Keratinocyte (primary cell): ENCODE measurements around the gene DOK6. TPM values are rescaled to one million over a fixed set of nuclear protein-coding genes. Genes with fewer than 3 reads are reported as not detected.

ENCODE experiments used
- DNase-seq: peaks from one replicate; pipeline ENCODE4 v3.0.0-alpha.2; 2011; ENCODE audit warnings: low read depth, missing footprints, low spot score
- FAIRE-seq: peaks from 2 replicates; lab custom pipeline; 2011; peaks lifted over from hg19 to GRCh38; lab: Jason Lieb, UNC
- H2AFZ ChIP-seq: 2 replicates; pipeline ENCODE4 v1.6.0; 2012; ENCODE audit warnings: low read length, control low read depth, inconsistent platforms; ENCODE audit not compliant: control insufficient read depth
- H3K27ac ChIP-seq: 2 replicates; pipeline ENCODE4 v1.5.1; 2011; ENCODE audit warnings: low read length; ENCODE audit not compliant: control insufficient read depth, insufficient read depth
- H3K27me3 ChIP-seq: 3 replicates; pipeline ENCODE4 v1.6.0; 2011; ENCODE audit warnings: low read length; ENCODE audit not compliant: control insufficient read depth, insufficient read depth; ENCODE audit errors: extremely low read depth
- H3K36me3 ChIP-seq, 2 experiments: 2 replicates in 1 of 2; 3 replicates in 1 of 2; pipeline ENCODE4 v1.5.1; 2011; ENCODE audit warnings: low read length in 2 of 2, mild to moderate bottlenecking in 1 of 2; ENCODE audit not compliant: control insufficient read depth in 2 of 2, insufficient read depth in 2 of 2; ENCODE audit errors: extremely low read depth in 1 of 2
- H3K4me1 ChIP-seq: 3 replicates; pipeline ENCODE4 v1.5.1; 2011; ENCODE audit warnings: low read length; ENCODE audit not compliant: control insufficient read depth, insufficient read depth; ENCODE audit errors: extremely low read depth
- H3K4me2 ChIP-seq: 3 replicates; pipeline ENCODE4 v1.6.0; 2011; ENCODE audit warnings: low read depth, low read length; ENCODE audit not compliant: control insufficient read depth, insufficient read depth; ENCODE audit errors: extremely low read depth
- H3K4me3 ChIP-seq, 3 experiments: fragments of 200-600 bp in 1 of 3; sonication (generic) in 1 of 3; 2 replicates in 2 of 3; 3 replicates in 1 of 3; pipeline ENCODE4 v1.5.1; 2011 to 2016; ENCODE audit warnings: low read length in 3 of 3, mild to moderate bottlenecking in 3 of 3, control low read depth in 2 of 3, inconsistent platforms in 1 of 3, low read depth in 1 of 3, mixed read lengths in 1 of 3, mixed run types in 1 of 3, moderate library complexity in 1 of 3; ENCODE audit not compliant: control insufficient read depth in 2 of 3, insufficient read depth in 2 of 3; ENCODE audit errors: extremely low read depth in 1 of 3
- H3K79me2 ChIP-seq: 2 replicates; pipeline ENCODE4 v1.6.0; 2012; ENCODE audit warnings: low read length; ENCODE audit not compliant: control insufficient read depth, insufficient read depth
- H3K9ac ChIP-seq: 3 replicates; pipeline ENCODE4 v1.6.0; 2011; ENCODE audit warnings: low read length; ENCODE audit not compliant: control insufficient read depth, insufficient read depth; ENCODE audit errors: extremely low read depth
- H3K9me1 ChIP-seq: 3 replicates; pipeline ENCODE4 v1.6.0; 2011; ENCODE audit warnings: low read length; ENCODE audit not compliant: control insufficient read depth, insufficient read depth; ENCODE audit errors: extremely low read depth
- H3K9me3 ChIP-seq: 2 replicates; pipeline ENCODE4 v1.5.1; 2012; ENCODE audit warnings: low read depth, low read length; ENCODE audit not compliant: control insufficient read depth
- H4K20me1 ChIP-seq: 3 replicates; pipeline ENCODE4 v1.6.0; 2011; ENCODE audit warnings: low read length; ENCODE audit not compliant: control insufficient read depth, insufficient read depth; ENCODE audit errors: extremely low read depth
- CTCF ChIP-seq, 3 experiments: IDR thresholded peaks in 1 of 3; conservative IDR thresholded peaks in 1 of 3; optimal IDR thresholded peaks in 1 of 3; 2 replicates in 2 of 3; 3 replicates in 1 of 3; pipeline versions ENCODE3 to v1.5.1; 2011; ENCODE audit warnings: low read length in 3 of 3, mild to moderate bottlenecking in 3 of 3, moderate library complexity in 2 of 3, control low read depth in 1 of 3, inconsistent platforms in 1 of 3; ENCODE audit not compliant: insufficient read depth in 2 of 3; ENCODE audit errors: extremely low read depth in 1 of 3
- EZH2 ChIP-seq: IDR thresholded peaks from one replicate; pipeline ENCODE4 v1.6.1; 2012; ENCODE audit warnings: inconsistent platforms, mild to moderate bottlenecking, low read length, moderate library complexity
- dilution Hi-C: fragments of 300-500 bp; cut with MboI; formaldehyde crosslinking; loops from one replicate; pipeline ENCODE4 v1.7.0; 2020; ENCODE audit warnings: low sequenced_read_pairs; ENCODE audit not compliant: extremely low pct_ligation_motif_present
- polyA plus RNA-seq, 5 experiments: library from polyadenylated mRNA; depleted of rRNA in 3 of 5; stranded (reverse) in 3 of 5; stranded (forward) in 1 of 5; unstranded in 1 of 5; fragments of >200 nt; gene quantifications; 1 replicate in 1 of 5; 2 replicates in 3 of 5; 3 replicates in 1 of 5; pipeline versions ENCODE4 v1.2.1 to v1.2.3, GENCODE V29; 2011 to 2012; ENCODE audit warnings: missing spikeins in 2 of 5, low read depth in 1 of 5, low replicate concordance in 1 of 5

The DOK6 gene
- polyA plus RNA-seq, 1 donor (not counting 4 experiments of a cell fraction or from before 2014, with no cell fraction given) = not detected

DNA sequence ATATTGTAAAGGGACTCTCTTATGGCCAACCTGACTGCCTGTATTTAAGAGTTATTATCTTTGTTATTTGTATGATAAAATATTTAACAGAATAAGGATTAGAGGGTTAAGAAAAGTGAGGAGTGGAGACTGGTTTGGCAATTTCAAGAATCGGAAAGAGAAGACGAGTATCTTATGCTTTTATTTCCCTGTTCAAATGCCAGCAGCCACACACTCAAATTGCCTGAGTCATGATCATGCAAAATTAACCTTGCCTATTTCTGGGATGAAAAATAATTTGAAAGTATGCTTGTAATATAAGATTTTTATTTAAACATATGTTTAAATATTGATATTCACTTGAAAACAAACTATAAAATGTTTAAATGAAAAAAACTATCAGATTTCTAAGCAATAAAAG is 358.4 kb downstream of the DOK6 start:
- no peaks in the 10 kb centered on the region for H3K4me1 ChIP-seq
- FAIRE-seq (no peak), DNase-seq (no peak)
- H3K9me3 ChIP-seq = no peaks in the 10 kb centered on the region
- H3K4me2 ChIP-seq = no peak overlapping the region
- no peak overlapping the region for H3K27ac ChIP-seq
- no peak overlapping the region for H3K9ac ChIP-seq
- no peak overlapping the region for H3K4me3 ChIP-seq
- H3K79me2 ChIP-seq = no peaks in the 10 kb centered on the region
- no peak for TF ChIP-seq CTCF (optimal IDR thresholded peaks at IDR 0.05 in 1 of 3, IDR thresholded peaks at IDR 0.05 in 1 of 3, conservative IDR thresholded peaks at IDR 0.05 in 1 of 3; ENCODE audit: extremely low read depth in 1 of 3, insufficient read depth in 2 of 3, low read length in 3 of 3)
- TF ChIP-seq EZH2 = no peak
- no peaks in the 10 kb centered on the region for H3K36me3 ChIP-seq
- no peak overlapping the region for H2AFZ ChIP-seq
- H3K27me3 ChIP-seq = no peaks in the 10 kb centered on the region
- H4K20me1 ChIP-seq = no peaks in the 10 kb centered on the region
- no peaks in the 10 kb centered on the region for H3K9me1 ChIP-seq
- dilution Hi-C loops = no loop called here

DNA sequence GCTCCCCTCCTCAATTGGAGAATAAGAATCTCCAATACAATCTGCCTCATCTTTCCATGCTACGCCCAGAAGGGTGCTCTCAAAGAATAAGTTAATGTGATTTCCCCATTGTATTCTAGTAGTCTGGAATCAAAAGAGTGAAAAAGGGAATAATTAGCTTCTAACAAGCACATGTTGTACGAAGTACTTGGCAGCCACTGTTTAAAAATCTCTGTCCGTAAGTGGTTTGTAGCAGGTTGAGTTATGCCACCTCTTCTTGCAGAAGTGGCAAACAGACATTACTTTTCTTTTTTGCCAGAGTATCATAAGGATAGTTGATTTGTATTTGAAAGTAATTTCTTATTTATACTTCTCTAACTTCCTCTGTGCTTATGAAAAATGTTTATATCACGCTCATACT is 362.3 kb downstream of the DOK6 start:
- Histone ChIP-seq H4K20me1 (no peaks in the 10 kb centered on the region), H3K27me3 (no peaks in the 10 kb centered on the region), H3K4me2 (no peak overlapping the region), H3K79me2 (no peaks in the 10 kb centered on the region), H3K9me1 (no peaks in the 10 kb centered on the region), H3K27ac (no peak overlapping the region), H2AFZ (no peak overlapping the region), H3K9me3 (no peaks in the 10 kb centered on the region), H3K4me3 (no peak overlapping the region), H3K9ac (no peak overlapping the region), H3K36me3 (no peaks in the 10 kb centered on the region), H3K4me1 (no peaks in the 10 kb centered on the region)
- TF ChIP-seq EZH2 (no peak), CTCF (optimal IDR thresholded peaks at IDR 0.05 in 1 of 3, IDR thresholded peaks at IDR 0.05 in 1 of 3, conservative IDR thresholded peaks at IDR 0.05 in 1 of 3; ENCODE audit: extremely low read depth in 1 of 3, insufficient read depth in 2 of 3, low read length in 3 of 3) (no peak)
- dilution Hi-C loops = no loop called here
- FAIRE-seq = no peak
- DNase-seq = no peak
